ENCODE results near the gene PSPN. TPM values are rescaled to one million over a fixed set of nuclear protein-coding genes. Genes with fewer than 3 reads are reported as not detected.
"Not testable (repeated sequence)": the region's sequence is repeated elsewhere in the genome, so short reads cannot be mapped to it uniquely, and the experiment has no call there.

The PSPN gene
- total RNA-seq, 4 donors from 2014 or later: 0.83 to 5.2 (median 2.2) TPM

DNA sequence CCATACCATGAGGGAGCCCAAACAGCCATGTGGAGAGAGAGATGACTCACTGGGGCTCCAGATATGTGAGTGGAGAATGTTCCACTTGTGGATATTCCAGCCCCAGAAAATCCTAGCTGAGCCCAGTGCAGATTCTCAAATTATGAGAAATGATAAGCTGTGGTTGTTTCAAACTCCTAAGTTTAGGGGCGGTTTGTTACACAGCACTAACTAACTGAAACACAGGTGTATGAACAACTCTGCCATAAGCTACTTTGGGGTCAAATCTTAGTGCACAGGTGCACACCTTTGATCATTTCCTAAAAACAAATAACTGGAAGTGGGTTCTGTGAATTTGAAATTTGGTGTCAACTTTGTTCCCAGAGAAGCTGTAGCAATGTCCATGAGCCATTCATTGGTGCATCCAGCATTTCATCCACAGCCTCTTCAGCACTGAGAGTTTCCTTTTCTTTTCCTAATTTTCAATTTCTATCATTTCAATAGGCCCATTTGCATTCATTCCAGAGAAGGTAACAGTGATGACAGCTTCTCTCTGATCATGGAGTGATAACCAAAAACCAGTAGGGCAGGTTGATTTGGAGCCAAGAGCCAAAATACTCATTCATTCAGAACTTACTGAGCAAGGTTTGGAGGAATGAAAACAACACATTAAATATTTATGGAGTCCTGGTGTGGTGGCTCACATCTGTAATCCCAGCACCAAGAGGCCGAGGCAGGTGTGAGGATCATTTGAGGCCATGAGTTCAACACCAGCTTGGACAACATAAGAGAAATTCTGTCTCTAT, 23.2 kb downstream of the PSPN start:
- no peak for DNase-seq
- Histone ChIP-seq H3K36me3 (no peaks in the 10 kb centered on the region), H3K27me3 (no peaks in the 10 kb centered on the region), H3K4me1 (no peaks in the 10 kb centered on the region), H3K9me3 (no peaks in the 10 kb centered on the region), H3K27ac (no peak overlapping the region), H3K4me3 (no peak overlapping the region)
- TF ChIP-seq POLR2A (IDR thresholded peaks at IDR 0.05): no peak
- TF ChIP-seq, protein P1, sequence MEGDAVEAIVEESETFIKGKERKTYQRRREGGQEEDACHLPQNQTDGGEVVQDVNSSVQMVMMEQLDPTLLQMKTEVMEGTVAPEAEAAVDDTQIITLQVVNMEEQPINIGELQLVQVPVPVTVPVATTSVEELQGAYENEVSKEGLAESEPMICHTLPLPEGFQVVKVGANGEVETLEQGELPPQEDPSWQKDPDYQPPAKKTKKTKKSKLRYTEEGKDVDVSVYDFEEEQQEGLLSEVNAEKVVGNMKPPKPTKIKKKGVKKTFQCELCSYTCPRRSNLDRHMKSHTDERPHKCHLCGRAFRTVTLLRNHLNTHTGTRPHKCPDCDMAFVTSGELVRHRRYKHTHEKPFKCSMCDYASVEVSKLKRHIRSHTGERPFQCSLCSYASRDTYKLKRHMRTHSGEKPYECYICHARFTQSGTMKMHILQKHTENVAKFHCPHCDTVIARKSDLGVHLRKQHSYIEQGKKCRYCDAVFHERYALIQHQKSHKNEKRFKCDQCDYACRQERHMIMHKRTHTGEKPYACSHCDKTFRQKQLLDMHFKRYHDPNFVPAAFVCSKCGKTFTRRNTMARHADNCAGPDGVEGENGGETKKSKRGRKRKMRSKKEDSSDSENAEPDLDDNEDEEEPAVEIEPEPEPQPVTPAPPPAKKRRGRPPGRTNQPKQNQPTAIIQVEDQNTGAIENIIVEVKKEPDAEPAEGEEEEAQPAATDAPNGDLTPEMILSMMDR (IDR thresholded peaks at IDR 0.05): no peak

DNA sequence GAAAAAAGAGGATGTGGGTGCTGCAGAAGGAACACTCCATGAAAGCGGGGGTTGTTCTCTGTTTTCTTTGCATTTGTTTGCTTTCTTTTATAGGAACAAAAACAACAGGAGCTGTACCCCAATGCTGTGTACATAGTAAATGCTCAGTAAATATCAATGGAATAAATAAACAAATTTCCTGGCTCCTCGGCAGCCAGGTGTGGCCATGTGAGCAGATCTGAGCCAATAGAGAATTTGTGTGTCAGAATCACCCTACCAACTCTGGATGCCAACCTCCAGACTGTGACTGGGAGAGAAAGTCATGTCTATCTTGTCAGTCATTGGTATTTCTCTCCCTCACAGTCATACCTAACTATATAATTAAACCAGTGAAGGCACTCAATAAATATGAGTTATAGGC, 25.0 kb downstream of the PSPN start:
- no peaks in the 10 kb centered on the region for H3K9me3 ChIP-seq
- TF ChIP-seq, protein P1 (IDR thresholded peaks at IDR 0.05): no peak
- no peak for TF ChIP-seq POLR2A (IDR thresholded peaks at IDR 0.05)
- H3K4me3 ChIP-seq: no peak overlapping the region
- H3K4me1 ChIP-seq: no peaks in the 10 kb centered on the region
- no peaks in the 10 kb centered on the region for H3K27me3 ChIP-seq
- H3K36me3 ChIP-seq: no peaks in the 10 kb centered on the region
- no peak for DNase-seq
- H3K27ac ChIP-seq: no peak overlapping the region

DNA sequence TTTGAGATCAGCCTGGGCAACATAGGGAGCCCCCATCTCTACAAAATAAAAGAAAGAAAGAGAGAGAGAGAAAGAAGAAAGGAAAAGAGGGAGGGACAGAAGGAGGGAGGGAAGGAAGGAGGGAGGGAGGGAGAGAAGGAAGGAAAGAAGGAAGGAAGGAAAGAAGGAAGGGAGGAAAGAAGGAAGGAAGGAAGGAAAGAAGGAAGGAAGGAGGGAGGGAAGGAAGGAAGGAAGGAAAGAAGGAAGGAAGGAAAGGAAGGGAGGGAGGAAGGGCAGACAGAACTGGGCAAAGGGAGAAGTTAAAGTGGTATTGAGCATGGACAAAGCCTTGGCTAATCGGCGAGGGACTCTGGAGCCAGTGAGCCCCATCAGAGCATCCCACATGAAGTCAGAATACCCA, 26.5 kb downstream of the PSPN start:
- H3K9me3 ChIP-seq, H3K36me3 ChIP-seq, H3K27me3 ChIP-seq, H3K27ac ChIP-seq, H3K4me3 ChIP-seq, DNase-seq, H3K4me1 ChIP-seq: not testable (repeated sequence)

DNA sequence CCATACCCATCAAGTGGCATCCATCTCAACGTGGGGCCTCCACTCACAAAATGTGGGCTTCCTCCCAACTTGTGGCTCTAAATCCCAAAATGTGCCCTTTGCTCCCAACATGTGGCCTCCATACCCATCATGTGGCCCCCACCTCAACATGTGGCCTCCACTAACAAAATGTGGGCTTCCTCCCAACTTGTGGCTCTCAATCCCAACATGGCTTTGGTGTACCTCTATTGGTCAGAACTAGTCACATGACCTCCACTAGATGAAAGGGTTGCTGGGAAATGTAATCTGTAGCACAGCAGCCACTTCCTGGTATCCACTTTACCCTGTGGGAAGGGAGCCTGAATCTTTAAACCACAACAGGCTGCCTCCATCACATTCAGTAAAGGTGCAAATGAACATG, 32.3 kb downstream of the PSPN start:
- no peaks in the 10 kb centered on the region for H3K36me3 ChIP-seq
- TF ChIP-seq, protein P1 (IDR thresholded peaks at IDR 0.05): no peak
- TF ChIP-seq POLR2A (IDR thresholded peaks at IDR 0.05): no peak
- DNase-seq: no peak
- H3K4me1 ChIP-seq: no peaks in the 10 kb centered on the region
- no peak overlapping the region for H3K27ac ChIP-seq
- no peaks in the 10 kb centered on the region for H3K9me3 ChIP-seq
- H3K4me3 ChIP-seq: no peak overlapping the region
- no peaks in the 10 kb centered on the region for H3K27me3 ChIP-seq

DNA sequence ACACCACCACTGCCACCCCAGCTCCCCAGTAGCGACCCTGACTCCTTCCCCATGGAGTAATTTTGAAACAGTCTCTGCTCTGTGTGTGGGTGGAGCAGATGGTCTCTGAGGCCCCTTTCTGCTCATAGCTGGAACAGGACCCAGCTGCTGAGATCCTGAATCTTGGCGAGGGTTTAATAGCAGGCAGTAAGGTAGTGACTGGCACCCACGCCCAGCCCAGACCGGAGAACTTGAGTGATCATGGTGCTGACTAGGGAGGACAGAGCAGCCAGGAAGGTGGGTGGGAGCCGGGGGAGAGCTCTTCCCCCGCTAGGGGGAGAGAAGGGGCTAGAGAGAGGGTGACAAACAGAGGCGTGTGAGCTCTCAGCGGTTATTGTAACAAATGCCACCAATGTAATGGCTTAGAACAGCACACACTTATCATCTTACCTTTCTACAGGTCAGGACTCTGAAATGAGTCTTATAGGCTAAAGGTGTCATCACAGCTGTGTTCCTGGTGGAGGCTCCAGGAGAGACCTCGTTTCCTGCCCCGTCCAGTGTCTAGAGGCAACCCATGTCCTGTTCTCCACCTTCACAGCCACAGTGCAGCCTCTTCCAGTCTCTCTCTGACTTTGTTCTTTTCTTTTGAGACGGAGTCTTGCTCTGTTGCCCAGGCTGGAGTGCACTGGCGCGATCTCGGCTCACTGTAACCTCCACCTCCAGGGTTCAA, 35.1 kb downstream of the PSPN start:
- H3K4me1 ChIP-seq: no peaks in the 10 kb centered on the region
- TF ChIP-seq, protein P1 (IDR thresholded peaks at IDR 0.05): no peak
- TF ChIP-seq POLR2A (IDR thresholded peaks at IDR 0.05): no peak
- DNase-seq: no peak

More for the DNA sequence above, 35.1 kb downstream of the PSPN start:
- H3K27me3 ChIP-seq: no peaks in the 10 kb centered on the region
- H3K27ac ChIP-seq: no peak overlapping the region
- no peaks in the 10 kb centered on the region for H3K9me3 ChIP-seq
- no peak overlapping the region for H3K4me3 ChIP-seq
- no peaks in the 10 kb centered on the region for H3K36me3 ChIP-seq
